GM12864 (cell line): Measurements from ENCODE around the gene KIAA0040.
"Not testable (repeated sequence)": the region's sequence is repeated elsewhere in the genome, so short reads cannot be mapped to it uniquely, and the experiment has no call there.

ENCODE experiments used
- DNase-seq: peaks from one replicate; pipeline ENCODE4 v3.0.0-alpha.2; 2011; ENCODE audit warnings: low read depth
- H3K4me3 ChIP-seq: 2 replicates; pipeline ENCODE4 v1.5.1; 2011; ENCODE audit warnings: mild to moderate bottlenecking, low read depth, low read length, control low read depth
- CTCF ChIP-seq: IDR thresholded peaks from 2 replicates; pipeline ENCODE4 v1.5.1; 2011; ENCODE audit warnings: low read depth, mild to moderate bottlenecking, moderate library complexity, low read length, control low read depth, inconsistent platforms; ENCODE audit errors: missing control alignments

The KIAA0040 gene

GRCh38 chr1:175114996-175115395 is 77.6 kb downstream of the KIAA0040 start:
- H3K4me3 ChIP-seq, result no peak overlapping the region
- TF ChIP-seq CTCF, result no peak
- no peak for DNase-seq

GRCh38 chr1:175108331-175108820 is 84.2 kb downstream of the KIAA0040 start:
- DNase-seq, H3K4me3 ChIP-seq: not testable (repeated sequence)
